DOHH2 (cell line): ENCODE data around the gene RAB7A.

Source experiments
- EZH2phosphoT487 ChIP-seq: fragments of 200-600 bp; sonication (generic); IDR thresholded peaks from 2 replicates; pipeline ENCODE4 v1.6.1; 2017; ENCODE audit warnings: borderline replicate concordance, mild to moderate bottlenecking, antibody characterized with exemption, low read length, moderate library complexity, mixed read lengths
- TF ChIP-seq, protein P1 (sequence below): fragments of 200-600 bp; sonication (generic); IDR thresholded peaks from one replicate; pipeline ENCODE4 v1.5.1; 2014; ENCODE audit warnings: antibody characterized with exemption, mild to moderate bottlenecking, low read depth, low read length; ENCODE audit not compliant: poor library complexity, severe bottlenecking

DNA sequence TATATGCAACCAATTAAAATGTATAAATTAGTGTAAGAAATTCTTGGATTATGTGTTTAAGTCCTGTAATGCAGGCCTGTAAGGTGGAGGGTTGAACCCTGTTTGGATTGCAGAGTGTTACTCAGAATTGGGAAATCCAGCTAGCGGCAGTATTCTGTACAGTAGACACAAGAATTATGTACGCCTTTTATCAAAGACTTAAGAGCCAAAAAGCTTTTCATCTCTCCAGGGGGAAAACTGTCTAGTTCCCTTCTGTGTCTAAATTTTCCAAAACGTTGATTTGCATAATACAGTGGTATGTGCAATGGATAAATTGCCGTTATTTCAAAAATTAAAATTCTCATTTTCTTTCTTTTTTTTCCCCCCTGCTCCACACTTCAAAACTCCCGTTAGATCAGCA lies 88.1 kb downstream of the RAB7A start:
- no peak for TF ChIP-seq EZH2phosphoT487
- TF ChIP-seq, protein P1, sequence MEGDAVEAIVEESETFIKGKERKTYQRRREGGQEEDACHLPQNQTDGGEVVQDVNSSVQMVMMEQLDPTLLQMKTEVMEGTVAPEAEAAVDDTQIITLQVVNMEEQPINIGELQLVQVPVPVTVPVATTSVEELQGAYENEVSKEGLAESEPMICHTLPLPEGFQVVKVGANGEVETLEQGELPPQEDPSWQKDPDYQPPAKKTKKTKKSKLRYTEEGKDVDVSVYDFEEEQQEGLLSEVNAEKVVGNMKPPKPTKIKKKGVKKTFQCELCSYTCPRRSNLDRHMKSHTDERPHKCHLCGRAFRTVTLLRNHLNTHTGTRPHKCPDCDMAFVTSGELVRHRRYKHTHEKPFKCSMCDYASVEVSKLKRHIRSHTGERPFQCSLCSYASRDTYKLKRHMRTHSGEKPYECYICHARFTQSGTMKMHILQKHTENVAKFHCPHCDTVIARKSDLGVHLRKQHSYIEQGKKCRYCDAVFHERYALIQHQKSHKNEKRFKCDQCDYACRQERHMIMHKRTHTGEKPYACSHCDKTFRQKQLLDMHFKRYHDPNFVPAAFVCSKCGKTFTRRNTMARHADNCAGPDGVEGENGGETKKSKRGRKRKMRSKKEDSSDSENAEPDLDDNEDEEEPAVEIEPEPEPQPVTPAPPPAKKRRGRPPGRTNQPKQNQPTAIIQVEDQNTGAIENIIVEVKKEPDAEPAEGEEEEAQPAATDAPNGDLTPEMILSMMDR = no peak
